IMR-90 (cell line): ENCODE data around the gene DOCK1. TPM values are rescaled to one million over a fixed set of nuclear protein-coding genes. Genes with fewer than 3 reads are reported as not detected.

Experiments
- ATAC-seq: fragments of 200-7000 bp; cut with Tn5 transposase; 2 replicates; pipeline ENCODE4 v1.9.1; 2020; ENCODE audit warnings: low read depth, mild to moderate bottlenecking, moderate library complexity
- BruUV-seq: library from RNA; stranded (reverse); fragments of 400-500 nt; replicated peaks from 2 replicates; lab custom pipeline; 2021; lab: Mats Ljungman, UMichigan
- CTCF ChIA-PET: fragments of 300-600 bp; formaldehyde crosslinking; extraction: SDS; loops from one replicate; lab custom pipeline; 2021; ENCODE audit warnings: antibody characterized with exemption; lab: Yijun Ruan, JAX
- POLR2A ChIA-PET: fragments of 300-600 bp; sonication (Branson Sonifier 250); formaldehyde crosslinking; loops from one replicate; lab custom pipeline; 2022; ENCODE audit warnings: antibody characterized with exemption; ENCODE audit not compliant: unreplicated experiment; lab: Charles Lee
- DNase-seq: peaks from one replicate; pipeline ENCODE4 v3.0.0; 2013
- H2AFZ ChIP-seq: replicated peaks from 2 replicates; pipeline ENCODE3; 2013; ENCODE audit warnings: low read length, mild to moderate bottlenecking; ENCODE audit not compliant: poor library complexity
- H2AK5ac ChIP-seq: 2 replicates; pipeline ENCODE4 v1.6.1; 2013; ENCODE audit warnings: low read depth, low read length, inconsistent platforms
- H2AK9ac ChIP-seq: replicated peaks from 2 replicates; pipeline ENCODE3; 2013; ENCODE audit warnings: mild to moderate bottlenecking, low read depth, low read length, moderate library complexity; ENCODE audit not compliant: poor library complexity
- H2BK120ac ChIP-seq: 2 replicates; pipeline ENCODE4 v1.6.1; 2013; ENCODE audit warnings: low read depth, low read length, inconsistent platforms
- H2BK15ac ChIP-seq: 3 replicates; pipeline ENCODE4 v1.6.1; 2013; ENCODE audit warnings: low read depth, low read length, inconsistent platforms
- H2BK20ac ChIP-seq: 2 replicates; pipeline ENCODE4 v1.6.1; 2013; ENCODE audit warnings: low read depth, mild to moderate bottlenecking, inconsistent platforms, low read length, moderate library complexity
- H2BK5ac ChIP-seq: 2 replicates; pipeline ENCODE4 v1.6.1; 2013; ENCODE audit warnings: mild to moderate bottlenecking, low read depth, low read length, inconsistent platforms; ENCODE audit not compliant: poor library complexity, severe bottlenecking
- H3K14ac ChIP-seq: replicated peaks from 2 replicates; pipeline ENCODE4 v1.6.1; 2013; ENCODE audit warnings: low read depth, low read length, inconsistent platforms
- H3K18ac ChIP-seq: 2 replicates; pipeline ENCODE4 v1.6.1; 2013; ENCODE audit warnings: low read depth, low read length, control low read depth
- H3K23ac ChIP-seq: 2 replicates; pipeline ENCODE4 v1.6.1; 2013; ENCODE audit warnings: low read depth, low read length, inconsistent platforms
- H3K27ac ChIP-seq: 2 replicates; pipeline ENCODE4 v1.5.1; 2013; ENCODE audit warnings: mild to moderate bottlenecking, control low read depth, low read length; ENCODE audit not compliant: insufficient read depth
- H3K27me3 ChIP-seq: 2 replicates; pipeline ENCODE4 v1.6.1; 2013; ENCODE audit warnings: low read length; ENCODE audit not compliant: control insufficient read depth, insufficient read depth
- H3K36me3 ChIP-seq: 2 replicates; pipeline ENCODE4 v1.6.1; 2013; ENCODE audit warnings: low read length, mixed read lengths; ENCODE audit not compliant: control insufficient read depth, insufficient read depth
- H3K4ac ChIP-seq: 2 replicates; pipeline ENCODE4 v1.6.1; 2013; ENCODE audit warnings: low read depth, low read length, inconsistent platforms
- H3K4me1 ChIP-seq: 2 replicates; pipeline ENCODE4 v1.6.1; 2013; ENCODE audit warnings: low read length, mixed read lengths; ENCODE audit not compliant: control insufficient read depth, insufficient read depth
- H3K4me2 ChIP-seq: 2 replicates; pipeline ENCODE4 v1.6.1; 2013; ENCODE audit warnings: low read depth, mild to moderate bottlenecking, control low read depth, low read length, moderate library complexity
- H3K4me3 ChIP-seq: 2 replicates; pipeline ENCODE4 v1.5.1; 2013; ENCODE audit warnings: low read depth, mild to moderate bottlenecking, control low read depth, low read length, moderate library complexity; ENCODE audit not compliant: insufficient read depth
- H3K56ac ChIP-seq: 2 replicates; pipeline ENCODE4 v1.6.1; 2013; ENCODE audit warnings: low read length, inconsistent platforms; ENCODE audit not compliant: insufficient read depth; ENCODE audit errors: extremely low read depth
- H3K79me1 ChIP-seq, 2 experiments: 2 replicates each; pipeline ENCODE4 v1.6.1; 2013; ENCODE audit warnings: low read length in 2 of 2, inconsistent platforms in 1 of 2, low read depth in 1 of 2
- H3K9ac ChIP-seq: 2 replicates; pipeline ENCODE4 v1.6.1; 2013; ENCODE audit warnings: low read depth, low read length, control low read depth
- H3K9me1 ChIP-seq: 2 replicates; pipeline ENCODE4 v1.6.1; 2013; ENCODE audit warnings: low read length, inconsistent platforms; ENCODE audit not compliant: insufficient read depth
- H3K9me3 ChIP-seq: 2 replicates; pipeline ENCODE4 v1.6.1; 2013; ENCODE audit warnings: low read length; ENCODE audit not compliant: control insufficient read depth, insufficient read depth
- H4K20me1 ChIP-seq: 2 replicates; pipeline ENCODE4 v1.6.1; 2013; ENCODE audit warnings: low read length, inconsistent platforms; ENCODE audit not compliant: insufficient read depth
- H4K5ac ChIP-seq: 2 replicates; pipeline ENCODE4 v1.6.1; 2013; ENCODE audit warnings: mild to moderate bottlenecking, low read depth, low read length, control low read depth
- H4K8ac ChIP-seq, 2 experiments: 2 replicates each; pipeline ENCODE4 v1.6.1; 2013; ENCODE audit warnings: low read depth in 2 of 2, low read length in 2 of 2, control low read depth in 1 of 2, inconsistent platforms in 1 of 2
- H4K91ac ChIP-seq: 2 replicates; pipeline ENCODE4 v1.6.1; 2013; ENCODE audit warnings: low read depth, low read length, inconsistent platforms; ENCODE audit not compliant: insufficient read depth
- CEBPB ChIP-seq: IDR thresholded peaks from 2 replicates; pipeline ENCODE4 v1.6.1; 2012; ENCODE audit warnings: low read depth, low read length, improper control_type of control experiment
- CHD1 ChIP-seq: IDR thresholded peaks from 2 replicates; pipeline ENCODE4 v1.6.1; 2012; ENCODE audit warnings: low read depth, low read length, improper control_type of control experiment
- CTCF ChIP-seq: conservative IDR thresholded peaks from 2 replicates; pipeline ENCODE4 v1.5.1; 2012; ENCODE audit warnings: mild to moderate bottlenecking, low read depth, low read length, improper control_type of control experiment
- FOS ChIP-seq: fragments of 150-350 bp; IDR thresholded peaks from 2 replicates; pipeline ENCODE4 v1.6.1; 2016; ENCODE audit warnings: low read depth, low read length
- MAFK ChIP-seq: IDR thresholded peaks from 2 replicates; pipeline ENCODE4 v1.6.1; 2012; ENCODE audit warnings: low read depth, low read length, improper control_type of control experiment
- MXI1 ChIP-seq: IDR thresholded peaks from 2 replicates; pipeline ENCODE4 v1.6.1; 2012; ENCODE audit warnings: low read depth, mild to moderate bottlenecking, low read length, moderate library complexity, borderline replicate concordance
- POLR2A ChIP-seq: IDR thresholded peaks from 2 replicates; pipeline ENCODE4 v1.6.1; 2012; ENCODE audit warnings: mild to moderate bottlenecking, low read depth, low read length
- RFX5 ChIP-seq: IDR thresholded peaks from 2 replicates; pipeline ENCODE4 v1.8.0; 2012; ENCODE audit warnings: low read depth, mild to moderate bottlenecking, low read length, moderate library complexity
- SMC3 ChIP-seq: fragments of 150-350 bp; IDR thresholded peaks from 2 replicates; pipeline ENCODE4 v1.6.1; 2016; ENCODE audit warnings: low read depth, mild to moderate bottlenecking, antibody characterized with exemption, low read length, moderate library complexity
- WGBS, 2 experiments: methylation state at CpG; one replicate each; pipeline versions ENCODE4 v1.1.5 to v1.1.7; 2013; ENCODE audit warnings: missing lambda C conversion rate in 2 of 2; ENCODE audit not compliant: insufficient read length in 1 of 2; ENCODE audit errors: extremely low coverage in 2 of 2; 5-methylcytosine and 5-hydroxymethylcytosine counted together
- dilution Hi-C: fragments of 300-500 bp; cut with HindIII; formaldehyde crosslinking; loops from one replicate; pipeline ENCODE4 v1.14.3; 2018; ENCODE audit warnings: low sequenced_read_pairs; ENCODE audit not compliant: unreplicated experiment
- in situ Hi-C: fragments of 300-500 bp; cut with MboI; formaldehyde crosslinking; loops from 3 replicates; pipeline ENCODE4 v1.14.3; 2019; ENCODE audit warnings: low sequenced_read_pairs, inconsistent platforms, mixed read lengths
- intact Hi-C: fragments of 100-400 bp; cut with micrococcal nuclease; formaldehyde crosslinking; loops from 2 replicates; pipeline ENCODE4 v1.10.0; 2022
- polyA plus RNA-seq, 3 experiments: library from polyadenylated mRNA; depleted of rRNA; stranded (reverse); fragments of >200 nt; gene quantifications; 2 replicates each; pipeline ENCODE4 v1.2.3, GENCODE V29; 2012; ENCODE audit warnings: low replicate concordance in 1 of 3
- total RNA-seq: library from RNA; depleted of rRNA; stranded (reverse); fragments of >200 nt; gene quantifications from 2 replicates; pipeline ENCODE4 v1.2.3, GENCODE V29; 2012
- TF ChIP-seq, protein P1 (sequence below): fragments of 150-350 bp; IDR thresholded peaks from 2 replicates; pipeline ENCODE4 v1.6.1; 2017; ENCODE audit warnings: mild to moderate bottlenecking, antibody characterized with exemption, low read length, low read depth
- TF ChIP-seq, protein P2 (sequence below): fragments of 150-350 bp; IDR thresholded peaks from 2 replicates; pipeline ENCODE4 v1.6.1; 2016; ENCODE audit warnings: low read depth, mild to moderate bottlenecking, low read length, moderate library complexity, borderline replicate concordance

DOCK1 gene
- total and polyA plus RNA-seq, 2 of the 4 experiments (the other 2 are of a cell fraction): 28.2 to 71.0 TPM

- ChIA-PET CTCF (no interaction called here), POLR2A (no interaction called here)
- Histone ChIP-seq H4K8ac (no peak overlapping the region), H3K4me1 (peaks cover 18% of the 10 kb centered on the region), H2BK15ac (no peak overlapping the region), H3K4ac (no peak overlapping the region), H4K20me1 (peaks cover 94% of the 10 kb centered on the region), H3K18ac (no peak overlapping the region), H3K27ac (no peak overlapping the region), H3K9me3 (0 out of 2 replicates have a peak, but pooled peaks cover 1% of the 10 kb centered on the region), H3K14ac (no peak overlapping the region), H3K79me1 (peaks cover 39 to 94% of the 10 kb centered on the region in 2 experiments), H4K91ac (no peak overlapping the region), H3K27me3 (no peaks in the 10 kb centered on the region), H3K9ac (no peak overlapping the region), H3K4me2 (no peak overlapping the region), H3K4me3 (no peak overlapping the region), H3K56ac (no peak overlapping the region), H2AFZ (no peak overlapping the region), H3K9me1 (peaks cover 38% of the 10 kb centered on the region), H2BK120ac (no peak overlapping the region), H2AK9ac (no peak overlapping the region), H2BK20ac (no peak overlapping the region), H3K23ac (no peak overlapping the region), H2BK5ac (no peak overlapping the region), H3K36me3 (peaks cover 6% of the 10 kb centered on the region), H2AK5ac (no peak overlapping the region), H4K5ac (no peak overlapping the region)
- DNase-seq (no peak), ATAC-seq (no peak)
- in situ Hi-C loops (no loop called here), intact Hi-C loops (no loop called here), dilution Hi-C loops (no loop called here)
- TF ChIP-seq MAFK (no peak), RFX5 (no peak), MXI1 (no peak), SMC3 (no peak), CTCF (no peak), CEBPB (no peak), CHD1 (no peak), FOS (no peak), POLR2A (no peak)
- TF ChIP-seq, protein P1, sequence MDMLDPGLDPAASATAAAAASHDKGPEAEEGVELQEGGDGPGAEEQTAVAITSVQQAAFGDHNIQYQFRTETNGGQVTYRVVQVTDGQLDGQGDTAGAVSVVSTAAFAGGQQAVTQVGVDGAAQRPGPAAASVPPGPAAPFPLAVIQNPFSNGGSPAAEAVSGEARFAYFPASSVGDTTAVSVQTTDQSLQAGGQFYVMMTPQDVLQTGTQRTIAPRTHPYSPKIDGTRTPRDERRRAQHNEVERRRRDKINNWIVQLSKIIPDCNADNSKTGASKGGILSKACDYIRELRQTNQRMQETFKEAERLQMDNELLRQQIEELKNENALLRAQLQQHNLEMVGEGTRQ: no peak
- TF ChIP-seq, protein P2, sequence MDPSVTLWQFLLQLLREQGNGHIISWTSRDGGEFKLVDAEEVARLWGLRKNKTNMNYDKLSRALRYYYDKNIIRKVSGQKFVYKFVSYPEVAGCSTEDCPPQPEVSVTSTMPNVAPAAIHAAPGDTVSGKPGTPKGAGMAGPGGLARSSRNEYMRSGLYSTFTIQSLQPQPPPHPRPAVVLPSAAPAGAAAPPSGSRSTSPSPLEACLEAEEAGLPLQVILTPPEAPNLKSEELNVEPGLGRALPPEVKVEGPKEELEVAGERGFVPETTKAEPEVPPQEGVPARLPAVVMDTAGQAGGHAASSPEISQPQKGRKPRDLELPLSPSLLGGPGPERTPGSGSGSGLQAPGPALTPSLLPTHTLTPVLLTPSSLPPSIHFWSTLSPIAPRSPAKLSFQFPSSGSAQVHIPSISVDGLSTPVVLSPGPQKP: no peak
- 96% methylated on average over 4 of the region's 11 CpGs; no CpG with 5 or more reads in 1 of the 2 experiments for WGBS, 2 experiments
- no TSS peak for BruUV-seq
Observed at GRCh38 chr10:126911301-126911700, 6.1 kb downstream of the DOCK1 start.
